GM18520 (cell line): ENCODE measurements around the gene AGK.
"Not testable (repeated sequence)": the region's sequence is repeated elsewhere in the genome, so short reads cannot be mapped to it uniquely, and the experiment has no call there.

Experiments
- ATAC-seq: cut with Tn5 transposase; IDR thresholded peaks from one replicate; pipeline ENCODE4 v1.9.1; 2021; ENCODE audit not compliant: unreplicated experiment

AGK gene

DNA sequence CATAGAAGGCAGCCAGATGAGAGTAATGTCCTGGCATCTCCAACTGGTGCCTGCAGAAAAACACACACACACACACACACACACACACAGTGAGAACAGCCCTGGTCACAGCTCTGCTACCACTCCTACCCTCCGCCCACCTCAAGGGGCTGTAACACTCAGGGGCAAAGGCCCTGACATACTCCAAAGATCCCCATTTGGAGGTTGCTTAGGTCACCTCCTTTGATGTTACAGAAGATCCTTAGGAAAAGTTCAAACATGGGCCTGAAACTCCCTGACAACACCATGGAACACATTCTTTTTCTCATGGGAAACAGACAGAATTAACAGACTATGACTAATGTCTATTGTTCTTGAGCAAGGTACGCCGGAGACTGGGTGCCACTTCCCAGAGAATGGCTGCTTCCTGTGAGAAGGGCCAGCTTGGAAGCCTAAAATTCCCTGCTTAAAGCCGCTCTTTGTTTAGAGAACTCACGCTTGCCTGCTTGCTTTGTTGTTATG, 123.0 kb downstream of the AGK start:
- ATAC-seq, result no peak

- no peak for ATAC-seq
These were observed 123.5 kb downstream of the AGK start for GRCh38 chr7:141674702-141675101.

- no peak for ATAC-seq
These were observed 124.4 kb downstream of the AGK start for GRCh38 chr7:141675436-141676215.

- no peak for ATAC-seq
These were observed 125.4 kb downstream of the AGK start for GRCh38 chr7:141676618-141677017.

DNA sequence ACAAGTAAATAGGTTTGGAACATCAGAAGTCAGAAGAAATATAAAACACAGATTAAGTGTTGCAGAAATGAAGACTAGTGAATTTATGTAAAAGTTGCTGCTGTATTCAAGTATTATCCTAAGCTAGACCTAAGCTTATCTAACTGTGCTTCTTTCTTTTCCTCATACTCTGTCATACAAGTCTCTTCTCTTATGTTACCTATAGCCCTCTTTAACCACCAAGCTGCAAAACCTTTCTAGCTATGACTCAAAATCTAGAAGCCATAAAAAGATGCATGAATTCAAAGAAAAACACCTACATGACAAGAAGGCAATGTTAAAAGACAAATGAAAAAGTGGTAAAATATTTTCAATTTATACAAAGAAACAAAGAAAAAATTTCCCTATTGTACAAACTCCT, 127.8 kb downstream of the AGK start:
- no peak for ATAC-seq

- no peak for ATAC-seq
These were observed 134.2 kb downstream of the AGK start for GRCh38 chr7:141685285-141686023.

DNA sequence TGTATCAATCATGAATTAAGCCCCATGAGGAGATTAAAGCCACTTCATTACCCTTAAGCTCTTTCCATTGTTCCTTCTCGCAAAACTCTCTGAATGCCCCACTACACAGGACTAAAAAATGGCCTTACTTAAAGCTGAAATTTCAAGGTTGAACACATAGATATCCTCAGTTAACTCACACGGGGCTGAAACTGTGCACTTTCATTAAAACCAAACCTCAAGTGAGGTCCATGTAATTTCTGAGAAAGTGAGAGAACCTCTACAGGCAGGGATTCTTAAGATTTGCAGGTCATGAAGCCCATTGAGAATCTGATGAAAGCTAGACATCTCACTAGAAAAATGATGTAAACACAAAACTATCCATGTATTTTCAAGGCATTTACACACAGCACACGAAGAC, 134.9 kb downstream of the AGK start:
- no peak for ATAC-seq

GRCh38 chr7:141686670-141687069, 135.5 kb downstream of the AGK start:
- ATAC-seq, result no peak

DNA sequence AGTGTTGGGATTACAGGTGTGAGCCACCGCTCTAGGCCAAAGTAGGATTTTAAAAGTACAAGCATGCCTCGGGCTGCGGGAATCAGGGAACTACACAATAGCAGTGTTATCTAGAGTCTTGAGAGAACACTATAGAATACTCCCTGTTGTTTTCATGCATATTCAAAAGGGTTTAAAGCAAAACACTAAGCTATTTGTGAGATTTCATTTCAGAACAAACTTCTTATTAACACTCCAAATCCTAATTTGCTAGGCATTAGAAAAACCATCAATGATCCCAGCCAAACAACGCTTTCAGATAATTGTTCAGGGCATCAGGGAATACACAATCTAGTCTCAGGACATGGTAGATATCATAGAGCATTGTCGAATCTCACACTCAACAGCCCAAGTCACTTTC, 136.8 kb downstream of the AGK start:
- no peak for ATAC-seq

GRCh38 chr7:141689072-141689825, 138.0 kb downstream of the AGK start:
- ATAC-seq, result not testable (repeated sequence)

- ATAC-seq, result no peak
These were observed 140.3 kb downstream of the AGK start for GRCh38 chr7:141691540-141691939.

DNA sequence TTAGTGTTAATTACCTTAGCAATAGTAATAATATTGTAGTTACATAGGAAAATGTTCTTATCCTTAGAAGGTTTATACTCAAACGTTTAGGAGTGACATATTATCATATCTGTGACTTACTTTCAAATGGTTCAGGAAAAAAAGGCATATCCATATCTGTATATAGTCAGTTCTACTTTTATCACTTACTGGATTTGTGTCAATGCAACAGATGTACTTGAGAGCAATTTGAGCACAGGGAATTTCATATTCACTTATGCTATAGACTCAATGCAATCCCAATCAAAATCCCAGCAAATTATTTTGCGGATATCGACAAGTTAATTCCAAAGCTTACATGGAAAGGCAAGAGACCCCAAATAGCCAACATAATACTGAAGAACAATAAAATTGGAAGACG, 140.8 kb downstream of the AGK start:
- no peak for ATAC-seq

DNA sequence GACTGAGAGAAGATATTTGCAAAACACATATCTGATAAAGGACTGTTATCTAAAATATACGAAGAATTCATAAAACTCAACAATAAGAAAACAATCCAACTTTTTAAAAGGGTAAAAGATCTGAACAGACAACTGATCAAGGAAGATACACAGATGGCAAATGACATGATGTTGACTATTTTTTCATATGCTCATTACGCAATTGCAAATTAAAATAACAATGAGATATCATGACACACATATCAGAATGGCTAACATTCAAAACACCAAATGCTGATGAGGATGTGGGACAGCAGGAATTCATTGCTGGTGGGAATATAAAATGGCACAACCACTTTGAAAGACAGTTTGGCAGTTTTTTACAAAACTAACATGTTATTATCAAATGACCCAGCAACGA, 141.9 kb downstream of the AGK start:
- no peak for ATAC-seq

GRCh38 chr7:141695803-141696289, 144.6 kb downstream of the AGK start:
- no peak for ATAC-seq

GRCh38 chr7:141696348-141696747, 145.1 kb downstream of the AGK start:
- no peak for ATAC-seq

- ATAC-seq, result no peak
These were observed 146.1 kb downstream of the AGK start for GRCh38 chr7:141697211-141697871.

DNA sequence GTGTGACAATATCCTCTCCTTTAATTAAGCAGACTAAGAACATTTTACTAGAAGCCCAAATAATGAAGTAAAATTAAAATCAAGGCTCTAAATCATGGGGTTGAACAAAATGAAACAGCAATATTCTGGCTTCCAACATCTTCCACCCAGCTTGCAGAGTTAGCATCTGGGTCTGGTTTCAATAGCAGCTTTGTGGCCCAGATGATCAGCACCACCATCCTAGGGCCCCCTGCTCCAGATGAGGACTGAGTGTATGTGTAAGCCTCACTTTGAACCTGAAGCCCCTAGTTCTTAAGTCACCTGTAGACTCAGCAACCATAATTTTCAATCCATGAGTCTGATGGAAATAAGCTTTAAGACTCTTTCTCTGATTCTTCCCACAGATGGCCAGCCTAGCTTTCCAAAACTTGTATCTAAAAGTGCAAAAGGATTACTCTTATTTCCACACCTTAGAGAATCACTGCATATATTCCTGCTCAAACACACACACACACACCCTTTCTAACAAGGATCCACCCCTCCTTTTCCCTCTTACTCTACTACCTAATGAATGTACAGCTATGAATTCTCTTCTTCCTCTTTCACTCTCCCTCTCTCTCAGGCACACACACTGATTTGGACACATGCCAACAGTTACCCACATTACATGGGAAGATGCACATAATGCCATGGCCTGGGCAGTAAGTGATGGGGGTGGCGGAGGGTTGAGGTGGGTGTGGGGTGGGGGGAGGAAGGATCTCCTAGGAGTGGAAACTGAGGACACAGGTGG, 147.2 kb downstream of the AGK start:
- no peak for ATAC-seq

GRCh38 chr7:141699860-141700259, 148.7 kb downstream of the AGK start:
- no peak for ATAC-seq

DNA sequence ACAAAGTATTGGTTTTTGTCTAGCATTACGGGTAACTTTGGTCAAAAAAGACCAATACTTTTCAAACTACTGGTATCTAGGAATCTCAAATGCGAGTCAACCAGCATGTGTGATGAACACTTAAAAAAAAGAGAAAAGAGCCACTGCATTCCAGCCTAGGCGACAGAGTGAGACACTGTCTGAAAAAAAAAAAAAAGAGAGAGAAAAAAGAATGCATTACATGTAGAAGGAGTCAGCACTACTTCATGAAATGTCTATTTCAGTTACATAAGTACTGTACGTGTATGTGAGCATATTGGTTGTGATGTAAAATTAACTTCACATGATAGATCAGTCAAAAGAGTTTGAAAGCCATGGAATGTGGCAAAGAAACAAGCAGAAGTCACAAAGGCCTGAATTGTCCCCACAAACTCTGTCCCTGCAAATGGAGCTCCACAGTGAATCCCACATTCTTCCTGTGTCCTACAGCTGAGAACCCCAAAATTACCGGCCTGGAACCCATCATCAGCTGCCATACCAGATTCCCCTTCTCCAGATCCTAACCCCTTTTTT, 149.2 kb downstream of the AGK start:
- ATAC-seq, result no peak

GRCh38 chr7:141700848-141701371, 149.7 kb downstream of the AGK start:
- no peak for ATAC-seq
